ENCODE data around the gene SLC23A1. TPM values are rescaled to one million over a fixed set of nuclear protein-coding genes. Genes with fewer than 3 reads are reported as not detected.
"Not testable (repeated sequence)": the region's sequence is repeated elsewhere in the genome, so short reads cannot be mapped to it uniquely, and the experiment has no call there.

The SLC23A1 gene
- total and polyA plus RNA-seq, 2 experiments from 2014 or later, result 0.06 TPM; not detected in 1

DNA sequence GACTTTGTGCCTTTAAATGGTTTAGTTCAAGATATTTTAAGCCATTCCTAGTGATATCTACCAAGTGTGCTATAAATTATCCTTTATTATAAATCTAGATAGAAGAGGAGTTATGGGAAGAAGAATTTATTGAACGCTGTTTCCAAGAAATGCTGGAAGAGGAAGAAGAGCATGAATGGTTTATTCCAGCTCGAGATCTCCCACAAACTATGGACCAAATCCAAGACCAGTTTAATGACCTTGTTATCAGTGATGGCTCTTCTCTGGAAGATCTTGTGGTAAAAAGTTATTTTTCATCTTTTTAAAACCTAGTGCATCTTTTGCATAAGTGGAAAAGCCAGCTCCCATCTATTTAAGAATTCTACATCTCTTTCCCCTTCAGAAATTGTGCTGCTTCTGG, 18.6 kb downstream of the SLC23A1 start:
- H3K27me3 ChIP-seq, result no peaks in the 10 kb centered on the region
- no peak overlapping the region for H3K4me3 ChIP-seq
- H3K9me3 ChIP-seq (ENCODE audit: low read depth), result no peaks in the 10 kb centered on the region
- TF ChIP-seq, protein P1, sequence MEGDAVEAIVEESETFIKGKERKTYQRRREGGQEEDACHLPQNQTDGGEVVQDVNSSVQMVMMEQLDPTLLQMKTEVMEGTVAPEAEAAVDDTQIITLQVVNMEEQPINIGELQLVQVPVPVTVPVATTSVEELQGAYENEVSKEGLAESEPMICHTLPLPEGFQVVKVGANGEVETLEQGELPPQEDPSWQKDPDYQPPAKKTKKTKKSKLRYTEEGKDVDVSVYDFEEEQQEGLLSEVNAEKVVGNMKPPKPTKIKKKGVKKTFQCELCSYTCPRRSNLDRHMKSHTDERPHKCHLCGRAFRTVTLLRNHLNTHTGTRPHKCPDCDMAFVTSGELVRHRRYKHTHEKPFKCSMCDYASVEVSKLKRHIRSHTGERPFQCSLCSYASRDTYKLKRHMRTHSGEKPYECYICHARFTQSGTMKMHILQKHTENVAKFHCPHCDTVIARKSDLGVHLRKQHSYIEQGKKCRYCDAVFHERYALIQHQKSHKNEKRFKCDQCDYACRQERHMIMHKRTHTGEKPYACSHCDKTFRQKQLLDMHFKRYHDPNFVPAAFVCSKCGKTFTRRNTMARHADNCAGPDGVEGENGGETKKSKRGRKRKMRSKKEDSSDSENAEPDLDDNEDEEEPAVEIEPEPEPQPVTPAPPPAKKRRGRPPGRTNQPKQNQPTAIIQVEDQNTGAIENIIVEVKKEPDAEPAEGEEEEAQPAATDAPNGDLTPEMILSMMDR (IDR thresholded peaks at IDR 0.05; ENCODE audit: low read depth, low read length), result no peak
- DNase-seq (ENCODE audit: low read depth in 1 of 2, low spot score in 1 of 2), result no peak
- no peak overlapping the region for H3K27ac ChIP-seq
- peaks cover 45% of the 10 kb centered on the region for H3K36me3 ChIP-seq
- no peaks in the 10 kb centered on the region for H3K4me1 ChIP-seq (ENCODE audit: low read depth)

DNA sequence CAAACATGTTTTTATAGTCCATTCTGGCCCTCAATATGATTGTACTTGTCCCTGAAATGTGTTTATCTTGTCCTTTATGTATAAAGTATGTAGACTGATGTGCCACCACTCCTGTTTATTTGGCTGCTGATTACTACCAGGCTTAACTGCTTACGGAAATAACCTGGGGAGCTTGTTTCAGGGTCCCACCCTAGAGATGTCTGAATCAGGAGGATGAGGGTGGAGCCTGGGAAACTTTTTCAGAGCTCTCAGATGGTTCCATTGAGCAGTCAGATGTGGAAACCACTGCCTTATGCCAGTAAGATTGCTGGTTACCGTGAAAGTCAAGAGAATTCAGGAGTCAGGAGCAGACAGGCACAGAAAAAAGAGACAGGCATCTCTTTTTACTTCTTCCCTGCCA, 19.2 kb downstream of the SLC23A1 start:
- no peaks in the 10 kb centered on the region for H3K4me1 ChIP-seq (ENCODE audit: low read depth)
- no peak overlapping the region for H3K4me3 ChIP-seq
- no peak overlapping the region for H3K27ac ChIP-seq
- peaks cover 40% of the 10 kb centered on the region for H3K36me3 ChIP-seq
- H3K27me3 ChIP-seq, result no peaks in the 10 kb centered on the region
- DNase-seq (ENCODE audit: low read depth in 1 of 2, low spot score in 1 of 2), result no peak
- H3K9me3 ChIP-seq (ENCODE audit: low read depth), result no peaks in the 10 kb centered on the region
- TF ChIP-seq, protein P1 (IDR thresholded peaks at IDR 0.05; ENCODE audit: low read depth, low read length), result no peak

DNA sequence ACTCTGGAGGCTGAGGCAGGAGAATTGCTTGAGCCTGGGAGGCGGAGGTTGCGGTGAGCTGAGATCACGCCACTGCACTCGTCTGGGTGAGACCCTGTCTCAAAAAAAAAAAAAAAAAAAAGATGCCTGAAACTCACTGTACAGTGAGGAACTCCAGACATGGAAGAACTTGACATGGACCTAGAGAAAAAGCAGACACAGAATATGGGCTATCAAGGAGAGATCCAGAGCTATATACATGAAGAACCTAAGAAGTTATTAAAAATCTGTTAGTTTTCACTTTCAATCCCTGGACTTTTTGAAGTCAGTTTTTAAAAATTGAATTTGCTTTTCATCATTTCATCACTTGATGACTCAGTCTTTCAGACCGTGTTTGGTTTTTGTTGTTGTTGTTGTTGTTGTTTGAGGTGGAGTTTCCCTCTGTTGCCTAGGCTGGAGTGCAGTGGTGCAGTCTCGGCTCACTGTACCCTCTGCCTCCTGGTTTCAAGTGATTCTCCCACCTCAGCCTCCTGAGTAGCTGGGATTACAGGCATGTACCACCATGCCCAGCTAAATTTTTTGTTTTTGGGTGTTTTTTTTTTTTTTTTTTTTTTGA, 21.2 kb downstream of the SLC23A1 start:
- H3K27me3 ChIP-seq, result no peaks in the 10 kb centered on the region
- peak overlapping the region; percentile 1 for H3K27ac ChIP-seq
- no peaks in the 10 kb centered on the region for H3K9me3 ChIP-seq (ENCODE audit: low read depth)
- TF ChIP-seq, protein P1 (IDR thresholded peaks at IDR 0.05; ENCODE audit: low read depth, low read length), result no peak
- H3K36me3 ChIP-seq, result peaks cover 31% of the 10 kb centered on the region
- no peak for DNase-seq (ENCODE audit: low read depth in 1 of 2, low spot score in 1 of 2)
- H3K4me1 ChIP-seq (ENCODE audit: low read depth), result no peaks in the 10 kb centered on the region
- no peak overlapping the region for H3K4me3 ChIP-seq

DNA sequence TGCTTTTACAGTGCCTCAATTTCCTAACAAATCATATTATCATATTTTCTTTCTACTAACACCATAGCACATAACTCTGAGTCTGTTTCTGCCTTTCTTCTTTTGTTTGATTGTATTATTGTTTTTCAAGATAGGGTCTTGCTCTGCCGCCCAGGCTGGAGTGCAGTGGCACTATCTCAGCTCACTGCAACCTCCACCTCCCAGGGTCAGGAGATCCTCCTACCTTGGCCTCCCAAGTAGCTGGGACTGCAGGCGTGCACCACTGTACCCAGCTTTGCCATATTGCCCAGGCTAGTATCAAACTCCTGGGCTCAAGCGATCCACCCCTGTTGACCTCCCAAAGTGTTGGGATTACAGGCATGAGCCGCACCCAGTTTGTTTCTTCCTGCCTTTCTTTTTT, 22.7 kb downstream of the SLC23A1 start:
- H3K9me3 ChIP-seq (ENCODE audit: low read depth), result no peaks in the 10 kb centered on the region
- no peaks in the 10 kb centered on the region for H3K27me3 ChIP-seq
- TF ChIP-seq, protein P1 (IDR thresholded peaks at IDR 0.05; ENCODE audit: low read depth, low read length), result no peak
- no peak overlapping the region for H3K4me3 ChIP-seq
- no peak overlapping the region for H3K27ac ChIP-seq
- DNase-seq (ENCODE audit: low read depth in 1 of 2, low spot score in 1 of 2), result no peak
- H3K36me3 ChIP-seq, result peaks cover 17% of the 10 kb centered on the region
- H3K4me1 ChIP-seq (ENCODE audit: low read depth), result no peaks in the 10 kb centered on the region

DNA sequence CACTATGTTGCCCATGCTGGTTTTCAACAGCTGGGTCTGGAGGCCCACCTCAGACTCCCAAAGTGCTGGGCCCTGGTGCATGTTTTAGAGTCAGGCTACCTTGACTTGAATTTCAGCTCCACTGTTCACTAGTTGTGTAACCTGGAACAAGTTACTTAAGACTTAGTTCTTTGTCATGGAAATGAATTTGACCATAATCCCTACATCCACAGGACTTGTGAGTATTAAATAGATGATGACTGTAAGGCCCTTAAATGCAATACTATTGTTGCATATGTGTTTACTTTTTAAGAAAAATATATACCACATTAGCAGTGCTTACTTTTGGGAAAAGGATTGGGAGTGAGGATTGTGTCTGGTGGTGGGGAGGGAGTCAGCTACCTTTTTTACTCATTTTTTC, 25.0 kb downstream of the SLC23A1 start:
- TF ChIP-seq, protein P1 (IDR thresholded peaks at IDR 0.05; ENCODE audit: low read depth, low read length), result no peak
- no peak overlapping the region for H3K27ac ChIP-seq
- no peak for DNase-seq (ENCODE audit: low read depth in 1 of 2, low spot score in 1 of 2)
- H3K36me3 ChIP-seq, result peaks cover 5% of the 10 kb centered on the region
- H3K9me3 ChIP-seq (ENCODE audit: low read depth), result no peaks in the 10 kb centered on the region
- no peaks in the 10 kb centered on the region for H3K4me1 ChIP-seq (ENCODE audit: low read depth)
- no peak overlapping the region for H3K4me3 ChIP-seq
- H3K27me3 ChIP-seq, result no peaks in the 10 kb centered on the region

DNA sequence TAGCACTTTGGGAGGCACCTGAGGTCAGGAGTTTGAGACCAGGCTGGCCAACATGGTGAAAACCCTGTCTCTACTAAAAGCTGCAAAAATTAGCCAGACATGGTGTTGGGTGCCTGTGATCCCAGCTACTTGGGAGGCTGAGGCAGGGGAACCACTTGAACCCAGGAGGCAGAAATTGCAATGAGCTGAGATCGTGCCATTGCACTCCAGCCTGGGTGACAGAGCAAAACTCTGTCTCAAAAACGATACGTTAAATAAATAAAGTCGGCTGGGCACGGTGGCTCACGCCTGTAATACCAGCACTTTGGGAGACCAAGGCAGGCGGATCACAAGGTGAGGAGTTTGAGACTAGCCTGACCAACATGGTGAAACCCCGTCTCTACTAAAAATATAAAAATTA, 27.2 kb downstream of the SLC23A1 start:
- not testable (repeated sequence) for H3K36me3 ChIP-seq; H3K9me3 ChIP-seq (ENCODE audit: low read depth); H3K4me1 ChIP-seq (ENCODE audit: low read depth); H3K27me3 ChIP-seq; DNase-seq (ENCODE audit: low read depth in 1 of 2, low spot score in 1 of 2); H3K27ac ChIP-seq; H3K4me3 ChIP-seq

Data from cardiac muscle cell (in vitro differentiated cells and primary cell).